Osteoblast (primary cell): Measurements from ENCODE around the gene PALLD. TPM values are rescaled to one million over a fixed set of nuclear protein-coding genes. Genes with fewer than 3 reads are reported as not detected.
A peak's percentile ranks its signal among the peaks of the same experiment; 100 is the strongest.
"Not testable (repeated sequence)": the region's sequence is repeated elsewhere in the genome, so short reads cannot be mapped to it uniquely, and the experiment has no call there.

ENCODE experiments used
- DNase-seq: peaks from one replicate; pipeline ENCODE4 v3.0.0; 2011; ENCODE audit warnings: low spot score, mixed read lengths; ENCODE audit not compliant: insufficient read length; ENCODE audit errors: missing footprints
- H2AFZ ChIP-seq: 2 replicates; pipeline ENCODE4 v1.6.0; 2011; ENCODE audit warnings: mild to moderate bottlenecking, low read length
- H3K27ac ChIP-seq: 2 replicates; pipeline ENCODE4 v1.5.1; 2011; ENCODE audit warnings: mild to moderate bottlenecking, low read depth, low read length, moderate library complexity
- H3K27me3 ChIP-seq: 2 replicates; pipeline ENCODE4 v1.6.0; 2012; ENCODE audit warnings: mild to moderate bottlenecking, control low read depth, inconsistent platforms, low read length, moderate library complexity; ENCODE audit not compliant: insufficient read depth
- H3K36me3 ChIP-seq: 2 replicates; pipeline ENCODE4 v1.5.1; 2011; ENCODE audit warnings: mild to moderate bottlenecking, low read length, control low read depth, moderate library complexity; ENCODE audit not compliant: insufficient read depth
- H3K4me1 ChIP-seq: 2 replicates; pipeline ENCODE4 v1.5.1; 2011; ENCODE audit warnings: mild to moderate bottlenecking, low read length, control low read depth, moderate library complexity; ENCODE audit not compliant: insufficient read depth
- H3K4me2 ChIP-seq: 2 replicates; pipeline ENCODE4 v1.6.0; 2011; ENCODE audit warnings: mild to moderate bottlenecking, low read length; ENCODE audit not compliant: insufficient read depth
- H3K4me3 ChIP-seq: fragments of 200-600 bp; sonication (generic); 3 replicates; pipeline ENCODE4 v1.5.1; 2012; ENCODE audit warnings: mild to moderate bottlenecking, low read length, inconsistent platforms; ENCODE audit not compliant: insufficient read depth
- H3K79me2 ChIP-seq: 2 replicates; pipeline ENCODE4 v1.6.0; 2012; ENCODE audit warnings: mild to moderate bottlenecking, low read length, control low read depth, inconsistent platforms; ENCODE audit not compliant: insufficient read depth
- H3K9me3 ChIP-seq: 2 replicates; pipeline ENCODE4 v1.5.1; 2011; ENCODE audit warnings: low read depth, low read length, control low read depth
- H4K20me1 ChIP-seq: 2 replicates; pipeline ENCODE4 v1.6.0; 2012; ENCODE audit warnings: mild to moderate bottlenecking, low read length, control low read depth; ENCODE audit not compliant: insufficient read depth
- CTCF ChIP-seq: IDR thresholded peaks from 2 replicates; pipeline ENCODE4 v1.5.1; 2011; ENCODE audit warnings: mild to moderate bottlenecking, low read depth, low read length, moderate library complexity; ENCODE audit errors: extremely low read depth
- total RNA-seq: library from RNA; depleted of rRNA; stranded (reverse); fragments of >200 nt; gene quantifications from 2 replicates; pipeline ENCODE4 v1.2.3, GENCODE V29; 2012

Gene PALLD
- total RNA-seq, 1 donor: 244 TPM

- Histone ChIP-seq H3K4me3 (no peak overlapping the region), H3K79me2 (peaks cover 17% of the 10 kb centered on the region), H3K27ac (peak overlapping the region; percentile 69), H3K4me1 (peaks cover 40% of the 10 kb centered on the region), H2AFZ (no peak overlapping the region), H4K20me1 (no peaks in the 10 kb centered on the region), H3K27me3 (no peaks in the 10 kb centered on the region), H3K36me3 (peaks cover 17% of the 10 kb centered on the region), H3K9me3 (no peaks in the 10 kb centered on the region), H3K4me2 (peak overlapping the region; percentile 22)
- peak; percentile 67 for DNase-seq
- TF ChIP-seq CTCF: no peak
These were observed 228.0 kb downstream of the PALLD start for GRCh38 chr4:168724686-168725411.

GRCh38 chr4:168725930-168726329, 229.1 kb downstream of the PALLD start:
- H3K79me2 ChIP-seq: peaks cover 17% of the 10 kb centered on the region
- H3K9me3 ChIP-seq: no peaks in the 10 kb centered on the region
- DNase-seq: peak; percentile 34
- H3K4me3 ChIP-seq: no peak overlapping the region
- H3K27ac ChIP-seq: peak overlapping the region; percentile 24
- TF ChIP-seq CTCF: no peak
- no peaks in the 10 kb centered on the region for H4K20me1 ChIP-seq
- peaks cover 47% of the 10 kb centered on the region for H3K4me1 ChIP-seq
- no peaks in the 10 kb centered on the region for H3K27me3 ChIP-seq
- H3K4me2 ChIP-seq: no peak overlapping the region
- peaks cover 8% of the 10 kb centered on the region for H3K36me3 ChIP-seq
- H2AFZ ChIP-seq: no peak overlapping the region

GRCh38 chr4:168727181-168727580, 230.3 kb downstream of the PALLD start:
- not testable (repeated sequence) for H3K36me3 ChIP-seq, H3K27me3 ChIP-seq, H3K4me3 ChIP-seq, H2AFZ ChIP-seq, H3K4me2 ChIP-seq, H3K9me3 ChIP-seq, H4K20me1 ChIP-seq, DNase-seq
- H3K27ac ChIP-seq: peak overlapping the region; percentile 59
- peaks cover 48% of the 10 kb centered on the region for H3K4me1 ChIP-seq
- peaks cover 17% of the 10 kb centered on the region for H3K79me2 ChIP-seq

GRCh38 chr4:168731006-168731636, 234.3 kb downstream of the PALLD start:
- Histone ChIP-seq H3K4me2 (peak overlapping the region; percentile 25), H2AFZ (peak overlapping the region; percentile 54), H4K20me1 (peaks cover 4% of the 10 kb centered on the region), H3K27ac (peak overlapping the region; percentile 43), H3K4me1 (peaks cover 17% of the 10 kb centered on the region), H3K79me2 (peaks cover 20% of the 10 kb centered on the region), H3K36me3 (peaks cover 16% of the 10 kb centered on the region), H3K4me3 (peak overlapping the region; percentile 11), H3K9me3 (no peaks in the 10 kb centered on the region), H3K27me3 (no peaks in the 10 kb centered on the region)
- peak; percentile 46 for DNase-seq
- no peak for TF ChIP-seq CTCF
